HG03457 (cell line): ENCODE data around the gene SNTB2.
"Not testable (repeated sequence)": the region's sequence is repeated elsewhere in the genome, so short reads cannot be mapped to it uniquely, and the experiment has no call there.

Experiments used
- ATAC-seq: cut with Tn5 transposase; IDR thresholded peaks from one replicate; pipeline ENCODE4 v1.9.1; 2021; ENCODE audit warnings: moderate number of reproducible peaks; ENCODE audit not compliant: unreplicated experiment

Gene SNTB2

GRCh38 chr16:69233124-69233523 is 46.2 kb downstream of the SNTB2 start:
- no peak for ATAC-seq

GRCh38 chr16:69234460-69234859 is 47.5 kb downstream of the SNTB2 start:
- no peak for ATAC-seq

GRCh38 chr16:69236319-69236718 is 49.4 kb downstream of the SNTB2 start:
- no peak for ATAC-seq

GRCh38 chr16:69237296-69237695 is 50.3 kb downstream of the SNTB2 start:
- ATAC-seq: no peak

GRCh38 chr16:69239851-69240250 is 52.9 kb downstream of the SNTB2 start:
- no peak for ATAC-seq

GRCh38 chr16:69240331-69240730 is 53.4 kb downstream of the SNTB2 start:
- no peak for ATAC-seq

GRCh38 chr16:69241926-69242325 is 55.0 kb downstream of the SNTB2 start:
- ATAC-seq: no peak

- ATAC-seq: no peak
Measured at GRCh38 chr16:69243479-69243878, 56.5 kb downstream of the SNTB2 start.

GRCh38 chr16:69244336-69244735 is 57.4 kb downstream of the SNTB2 start:
- no peak for ATAC-seq

GRCh38 chr16:69250081-69250480 is 63.1 kb downstream of the SNTB2 start:
- no peak for ATAC-seq

GRCh38 chr16:69253870-69254341 is 66.9 kb downstream of the SNTB2 start:
- no peak for ATAC-seq

GRCh38 chr16:69259428-69259764 is 72.4 kb downstream of the SNTB2 start:
- ATAC-seq: not testable (repeated sequence)

GRCh38 chr16:69260019-69260418 is 73.1 kb downstream of the SNTB2 start:
- no peak for ATAC-seq

- no peak for ATAC-seq
Measured at GRCh38 chr16:69260506-69260905, 73.5 kb downstream of the SNTB2 start.

- no peak for ATAC-seq
Measured at GRCh38 chr16:69266334-69267063, 79.5 kb downstream of the SNTB2 start.

- ATAC-seq: no peak
Measured at GRCh38 chr16:69267633-69268032, 80.7 kb downstream of the SNTB2 start.

- no peak for ATAC-seq
Measured at GRCh38 chr16:69270395-69270794, 83.4 kb downstream of the SNTB2 start.

GRCh38 chr16:69270831-69271230 is 83.9 kb downstream of the SNTB2 start:
- ATAC-seq: no peak

GRCh38 chr16:69273009-69273408 is 86.0 kb downstream of the SNTB2 start:
- ATAC-seq: no peak

GRCh38 chr16:69274699-69275235 is 87.8 kb downstream of the SNTB2 start:
- no peak for ATAC-seq

GRCh38 chr16:69276148-69277115 is 89.5 kb downstream of the SNTB2 start:
- ATAC-seq: no peak

GRCh38 chr16:69277413-69277812 is 90.4 kb downstream of the SNTB2 start:
- ATAC-seq: no peak
